ENCODE results near the gene HOXC6.

DNA sequence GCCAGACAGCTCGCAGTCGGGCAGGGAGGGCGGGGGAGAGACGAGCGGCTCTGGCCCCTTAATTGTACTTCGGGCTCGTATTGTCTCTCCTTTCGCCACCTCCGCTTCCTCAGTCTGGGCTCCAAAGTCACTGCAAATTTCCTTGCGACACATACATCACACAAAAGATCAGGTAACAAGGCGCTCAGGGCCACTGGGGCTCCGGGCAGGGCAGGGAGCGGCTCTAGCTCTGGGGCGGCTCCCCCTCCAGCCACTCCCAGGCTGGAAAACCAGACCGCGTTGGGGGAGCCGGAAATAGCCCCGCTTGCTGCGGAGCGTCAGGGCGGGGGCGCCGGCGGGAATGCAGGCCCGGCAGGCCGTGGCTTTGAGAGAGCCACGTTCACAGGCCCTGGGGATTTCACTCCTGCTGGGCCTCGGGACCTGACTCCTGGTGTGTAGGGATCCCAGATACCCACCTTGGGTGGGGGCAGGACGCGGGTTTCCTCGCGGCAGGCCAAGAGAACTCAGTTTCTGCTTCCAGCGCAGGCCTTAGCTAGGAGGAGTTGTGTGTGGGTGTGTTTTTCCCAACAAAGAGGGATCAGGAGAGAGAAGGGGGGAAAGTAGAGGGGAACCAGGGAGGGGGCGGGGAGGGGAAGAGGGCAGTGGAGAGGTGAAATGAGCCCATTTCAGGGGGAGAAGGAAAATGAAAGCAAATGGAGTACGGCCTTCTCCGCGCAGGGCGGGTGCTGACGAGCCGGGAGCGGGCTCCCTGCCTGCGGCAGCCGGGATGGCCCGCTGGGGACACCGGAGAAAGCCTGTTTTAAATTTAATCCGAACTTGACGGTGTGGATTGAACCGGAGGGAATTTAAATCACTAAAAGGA lies 32.6 kb upstream of the HOXC6 start:
- TF ChIP-seq, protein P1, sequence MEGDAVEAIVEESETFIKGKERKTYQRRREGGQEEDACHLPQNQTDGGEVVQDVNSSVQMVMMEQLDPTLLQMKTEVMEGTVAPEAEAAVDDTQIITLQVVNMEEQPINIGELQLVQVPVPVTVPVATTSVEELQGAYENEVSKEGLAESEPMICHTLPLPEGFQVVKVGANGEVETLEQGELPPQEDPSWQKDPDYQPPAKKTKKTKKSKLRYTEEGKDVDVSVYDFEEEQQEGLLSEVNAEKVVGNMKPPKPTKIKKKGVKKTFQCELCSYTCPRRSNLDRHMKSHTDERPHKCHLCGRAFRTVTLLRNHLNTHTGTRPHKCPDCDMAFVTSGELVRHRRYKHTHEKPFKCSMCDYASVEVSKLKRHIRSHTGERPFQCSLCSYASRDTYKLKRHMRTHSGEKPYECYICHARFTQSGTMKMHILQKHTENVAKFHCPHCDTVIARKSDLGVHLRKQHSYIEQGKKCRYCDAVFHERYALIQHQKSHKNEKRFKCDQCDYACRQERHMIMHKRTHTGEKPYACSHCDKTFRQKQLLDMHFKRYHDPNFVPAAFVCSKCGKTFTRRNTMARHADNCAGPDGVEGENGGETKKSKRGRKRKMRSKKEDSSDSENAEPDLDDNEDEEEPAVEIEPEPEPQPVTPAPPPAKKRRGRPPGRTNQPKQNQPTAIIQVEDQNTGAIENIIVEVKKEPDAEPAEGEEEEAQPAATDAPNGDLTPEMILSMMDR (IDR thresholded peaks at IDR 0.05): no peak
- TF ChIP-seq POLR2A (IDR thresholded peaks at IDR 0.05): no peak
